K562 (cell line): ENCODE results near the gene TTC33.

Source experiments
- BHLHE40 ChIP-seq: IDR thresholded peaks from 2 replicates; pipeline ENCODE4 v1.6.1; 2011; ENCODE audit warnings: low read length, improper control_type of control experiment
- TF ChIP-seq, protein P1 (sequence below), 3 experiments: IDR thresholded peaks in 2 of 3; conservative IDR thresholded peaks in 1 of 3; 2 replicates each; pipeline ENCODE4 v1.5.1; 2011 to 2012; ENCODE audit warnings: low read length in 3 of 3, mild to moderate bottlenecking in 3 of 3, control low read depth in 2 of 3, improper control_type of control experiment in 1 of 3, inconsistent platforms in 1 of 3, low read depth in 1 of 3, mixed read lengths in 1 of 3, moderate library complexity in 1 of 3; ENCODE audit not compliant: insufficient read depth in 2 of 3
- TF ChIP-seq, protein P2 (sequence below): fragments of 450-650 bp; formaldehyde crosslinking; IDR thresholded peaks from 2 replicates; pipeline ENCODE4 v1.4.0; 2022; ENCODE audit warnings: missing genetic modification characterization

DNA sequence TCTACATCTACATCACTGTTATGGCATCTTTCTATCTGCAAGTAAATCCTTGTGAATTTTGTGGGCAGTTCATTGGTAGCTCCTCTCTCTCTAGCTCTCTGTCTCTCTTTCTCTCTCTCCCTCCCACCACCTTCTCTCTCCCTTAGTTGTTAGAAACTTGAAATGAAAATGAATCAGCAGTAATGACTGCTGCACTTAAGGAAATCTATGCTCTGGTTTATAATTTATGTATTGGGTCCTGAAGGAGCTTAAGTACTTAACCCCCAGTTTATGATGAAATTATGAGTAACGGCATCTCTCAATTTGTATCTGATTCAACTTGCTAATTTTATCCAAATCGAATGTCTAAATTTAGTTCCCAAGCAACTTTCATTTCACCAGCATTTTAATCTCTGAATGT is 128.1 kb downstream of the TTC33 start:
- TF ChIP-seq BHLHE40 = no peak
- TF ChIP-seq, protein P1, sequence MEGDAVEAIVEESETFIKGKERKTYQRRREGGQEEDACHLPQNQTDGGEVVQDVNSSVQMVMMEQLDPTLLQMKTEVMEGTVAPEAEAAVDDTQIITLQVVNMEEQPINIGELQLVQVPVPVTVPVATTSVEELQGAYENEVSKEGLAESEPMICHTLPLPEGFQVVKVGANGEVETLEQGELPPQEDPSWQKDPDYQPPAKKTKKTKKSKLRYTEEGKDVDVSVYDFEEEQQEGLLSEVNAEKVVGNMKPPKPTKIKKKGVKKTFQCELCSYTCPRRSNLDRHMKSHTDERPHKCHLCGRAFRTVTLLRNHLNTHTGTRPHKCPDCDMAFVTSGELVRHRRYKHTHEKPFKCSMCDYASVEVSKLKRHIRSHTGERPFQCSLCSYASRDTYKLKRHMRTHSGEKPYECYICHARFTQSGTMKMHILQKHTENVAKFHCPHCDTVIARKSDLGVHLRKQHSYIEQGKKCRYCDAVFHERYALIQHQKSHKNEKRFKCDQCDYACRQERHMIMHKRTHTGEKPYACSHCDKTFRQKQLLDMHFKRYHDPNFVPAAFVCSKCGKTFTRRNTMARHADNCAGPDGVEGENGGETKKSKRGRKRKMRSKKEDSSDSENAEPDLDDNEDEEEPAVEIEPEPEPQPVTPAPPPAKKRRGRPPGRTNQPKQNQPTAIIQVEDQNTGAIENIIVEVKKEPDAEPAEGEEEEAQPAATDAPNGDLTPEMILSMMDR (IDR thresholded peaks at IDR 0.05 in 2 of 3, conservative IDR thresholded peaks at IDR 0.05 in 1 of 3; ENCODE audit: insufficient read depth in 2 of 3, low read depth in 1 of 3, low read length in 3 of 3) = no peak
- TF ChIP-seq, protein P2, sequence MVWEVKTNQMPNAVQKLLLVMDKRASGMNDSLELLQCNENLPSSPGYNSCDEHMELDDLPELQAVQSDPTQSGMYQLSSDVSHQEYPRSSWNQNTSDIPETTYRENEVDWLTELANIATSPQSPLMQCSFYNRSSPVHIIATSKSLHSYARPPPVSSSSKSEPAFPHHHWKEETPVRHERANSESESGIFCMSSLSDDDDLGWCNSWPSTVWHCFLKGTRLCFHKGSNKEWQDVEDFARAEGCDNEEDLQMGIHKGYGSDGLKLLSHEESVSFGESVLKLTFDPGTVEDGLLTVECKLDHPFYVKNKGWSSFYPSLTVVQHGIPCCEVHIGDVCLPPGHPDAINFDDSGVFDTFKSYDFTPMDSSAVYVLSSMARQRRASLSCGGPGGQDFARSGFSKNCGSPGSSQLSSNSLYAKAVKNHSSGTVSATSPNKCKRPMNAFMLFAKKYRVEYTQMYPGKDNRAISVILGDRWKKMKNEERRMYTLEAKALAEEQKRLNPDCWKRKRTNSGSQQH (CRISPR knock-in tag) = no peak
